ENCODE measurements around the gene MAPK10. TPM values are rescaled to one million over a fixed set of nuclear protein-coding genes. Genes with fewer than 3 reads are reported as not detected.
"Not testable (repeated sequence)": the region's sequence is repeated elsewhere in the genome, so short reads cannot be mapped to it uniquely, and the experiment has no call there.

MAPK10 gene
- total RNA-seq, 1 experiment from 2014 or later: 6.8 TPM

DNA sequence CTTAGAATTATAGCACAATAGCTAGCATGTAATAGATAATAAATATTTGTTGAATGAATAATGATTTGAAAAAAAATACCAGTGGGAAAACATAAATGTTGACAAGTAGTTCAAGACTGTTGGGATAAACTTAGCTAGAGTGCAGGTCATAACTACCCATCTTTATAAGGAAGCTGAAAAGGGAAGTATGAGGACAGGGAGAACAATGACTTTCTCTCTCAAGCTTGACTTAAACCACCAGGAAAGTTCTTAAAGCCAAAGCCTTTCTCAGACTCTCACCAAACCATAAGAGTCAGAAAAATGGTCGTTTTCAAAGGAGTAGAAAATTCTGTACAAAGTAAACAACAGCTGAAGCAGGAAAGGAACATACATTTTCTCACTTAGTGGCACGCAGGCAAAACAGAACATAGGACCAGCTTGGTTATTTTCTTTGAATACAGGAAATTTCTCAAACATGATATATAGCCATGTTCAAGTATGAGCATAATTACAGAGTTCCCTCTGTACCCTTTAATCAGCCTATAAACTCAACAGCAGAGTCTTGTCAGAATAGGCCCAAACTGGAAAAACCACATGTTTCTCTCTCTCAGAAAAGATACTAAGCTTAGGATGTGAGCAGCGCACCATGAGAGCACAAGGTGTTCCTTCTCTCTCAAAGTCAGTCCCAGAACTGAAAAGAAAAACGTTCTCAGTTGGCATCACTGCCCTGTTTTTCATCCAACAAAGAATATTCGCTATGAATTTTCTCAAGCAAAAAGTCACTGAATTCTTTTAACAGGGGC lies 28.7 kb downstream of the MAPK10 start:
- Histone ChIP-seq H3K4me3 (ENCODE audit: low read depth, low read length, poor library complexity, severe bottlenecking) (no peak overlapping the region), H3K27ac (ENCODE audit: low read depth, low read length, poor library complexity, severe bottlenecking) (no peak overlapping the region), H3K9me3 (ENCODE audit: low read depth, low read length, poor library complexity, severe bottlenecking) (no peaks in the 10 kb centered on the region), H3K27me3 (replicated peaks; ENCODE audit: insufficient read depth, low read depth, low read length, poor library complexity) (no peaks in the 10 kb centered on the region), H3K4me1 (ENCODE audit: insufficient read depth, low read length, poor library complexity, severe bottlenecking) (no peaks in the 10 kb centered on the region), H3K36me3 (ENCODE audit: insufficient read depth, low read length, poor library complexity, severe bottlenecking) (no peaks in the 10 kb centered on the region)
- ChIA-PET CTCF (no interaction called here), POLR2A (ENCODE audit: low non-redundant PET) (no interaction called here)
- intact Hi-C loops (cut with micrococcal nuclease; ENCODE audit: unreplicated experiment): no loop called here
- TF ChIP-seq, protein P1, sequence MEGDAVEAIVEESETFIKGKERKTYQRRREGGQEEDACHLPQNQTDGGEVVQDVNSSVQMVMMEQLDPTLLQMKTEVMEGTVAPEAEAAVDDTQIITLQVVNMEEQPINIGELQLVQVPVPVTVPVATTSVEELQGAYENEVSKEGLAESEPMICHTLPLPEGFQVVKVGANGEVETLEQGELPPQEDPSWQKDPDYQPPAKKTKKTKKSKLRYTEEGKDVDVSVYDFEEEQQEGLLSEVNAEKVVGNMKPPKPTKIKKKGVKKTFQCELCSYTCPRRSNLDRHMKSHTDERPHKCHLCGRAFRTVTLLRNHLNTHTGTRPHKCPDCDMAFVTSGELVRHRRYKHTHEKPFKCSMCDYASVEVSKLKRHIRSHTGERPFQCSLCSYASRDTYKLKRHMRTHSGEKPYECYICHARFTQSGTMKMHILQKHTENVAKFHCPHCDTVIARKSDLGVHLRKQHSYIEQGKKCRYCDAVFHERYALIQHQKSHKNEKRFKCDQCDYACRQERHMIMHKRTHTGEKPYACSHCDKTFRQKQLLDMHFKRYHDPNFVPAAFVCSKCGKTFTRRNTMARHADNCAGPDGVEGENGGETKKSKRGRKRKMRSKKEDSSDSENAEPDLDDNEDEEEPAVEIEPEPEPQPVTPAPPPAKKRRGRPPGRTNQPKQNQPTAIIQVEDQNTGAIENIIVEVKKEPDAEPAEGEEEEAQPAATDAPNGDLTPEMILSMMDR (conservative IDR thresholded peaks at IDR 0.05; ENCODE audit: low read depth, low read length): no peak
- DNase-seq (ENCODE audit: low spot score): no peak
- no TSS peak for BruUV-seq (replicated peaks)

DNA sequence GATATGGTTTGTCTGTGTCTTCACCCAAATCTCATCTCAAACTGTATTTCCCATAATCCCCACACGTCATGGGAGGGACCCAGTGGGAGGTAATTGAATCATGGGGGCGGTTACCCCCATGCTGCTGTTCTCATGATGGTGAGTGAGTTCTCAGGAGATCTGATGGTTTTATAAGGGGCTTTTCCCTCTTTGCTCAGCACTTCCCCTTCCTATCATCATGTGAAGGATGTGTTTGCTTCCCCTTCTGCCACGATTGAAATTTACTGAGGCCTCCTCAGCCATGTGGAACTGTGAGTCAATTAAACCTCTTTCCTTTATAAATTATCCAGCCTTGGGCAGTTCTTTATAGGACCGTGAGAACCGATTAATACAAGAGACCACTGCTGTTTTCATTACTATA lies 29.4 kb downstream of the MAPK10 start:
- POLR2A ChIA-PET (ENCODE audit: low non-redundant PET); H3K4me3 ChIP-seq (ENCODE audit: low read depth, low read length, poor library complexity, severe bottlenecking); CTCF ChIA-PET; H3K9me3 ChIP-seq (ENCODE audit: low read depth, low read length, poor library complexity, severe bottlenecking); BruUV-seq (replicated peaks); H3K4me1 ChIP-seq (ENCODE audit: insufficient read depth, low read length, poor library complexity, severe bottlenecking); intact Hi-C loops (cut with micrococcal nuclease; ENCODE audit: unreplicated experiment); H3K27ac ChIP-seq (ENCODE audit: low read depth, low read length, poor library complexity, severe bottlenecking); H3K36me3 ChIP-seq (ENCODE audit: insufficient read depth, low read length, poor library complexity, severe bottlenecking); H3K27me3 ChIP-seq (replicated peaks; ENCODE audit: insufficient read depth, low read depth, low read length, poor library complexity); DNase-seq (ENCODE audit: low spot score): not testable (repeated sequence)

DNA sequence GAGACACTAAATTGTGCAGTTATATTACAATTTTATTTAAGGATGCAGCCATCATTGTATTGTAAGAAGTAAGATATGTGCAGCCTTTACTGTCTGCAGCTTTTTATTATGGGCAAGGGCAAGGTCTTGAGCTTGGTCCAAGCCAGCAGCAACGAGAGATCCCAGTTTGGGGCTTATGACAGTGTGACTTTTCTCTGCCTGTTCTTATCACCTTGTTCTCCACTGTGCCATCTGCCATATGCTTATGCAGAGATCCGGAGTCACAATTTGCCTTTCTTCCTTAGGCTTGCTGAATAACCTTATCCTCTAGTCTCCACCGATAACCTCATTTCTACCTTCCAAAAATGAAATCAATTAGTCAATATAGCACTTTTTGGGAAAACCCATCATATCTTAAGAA lies 30.4 kb downstream of the MAPK10 start:
- intact Hi-C loops (cut with micrococcal nuclease; ENCODE audit: unreplicated experiment): no loop called here
- no TSS peak for BruUV-seq (replicated peaks)
- POLR2A ChIA-PET (ENCODE audit: low non-redundant PET): no interaction called here

DNA sequence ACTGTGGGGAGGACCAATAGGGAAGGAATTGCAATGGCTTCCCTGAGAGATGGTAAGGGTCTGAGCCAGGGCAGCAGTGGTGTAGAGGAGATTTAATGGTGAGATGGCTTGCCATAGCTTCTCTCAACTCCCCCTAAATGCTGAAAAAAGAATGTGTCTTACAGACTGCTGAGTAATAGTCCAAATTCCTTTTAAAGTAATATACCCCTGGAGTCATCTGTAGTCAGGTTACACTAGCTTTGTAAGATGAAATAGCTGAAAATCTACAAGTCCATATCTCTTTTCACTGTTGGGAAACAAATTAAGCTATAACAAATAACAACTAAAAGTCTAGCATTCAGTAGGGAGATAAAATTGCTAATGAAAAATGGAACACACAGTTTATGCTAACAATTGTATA lies 33.5 kb downstream of the MAPK10 start:
- Histone ChIP-seq H3K4me3 (ENCODE audit: low read depth, low read length, poor library complexity, severe bottlenecking) (no peak overlapping the region), H3K27ac (ENCODE audit: low read depth, low read length, poor library complexity, severe bottlenecking) (no peak overlapping the region), H3K36me3 (ENCODE audit: insufficient read depth, low read length, poor library complexity, severe bottlenecking) (no peaks in the 10 kb centered on the region), H3K9me3 (ENCODE audit: low read depth, low read length, poor library complexity, severe bottlenecking) (no peaks in the 10 kb centered on the region), H3K4me1 (ENCODE audit: insufficient read depth, low read length, poor library complexity, severe bottlenecking) (no peaks in the 10 kb centered on the region), H3K27me3 (replicated peaks; ENCODE audit: insufficient read depth, low read depth, low read length, poor library complexity) (no peaks in the 10 kb centered on the region)
- ChIA-PET POLR2A (ENCODE audit: low non-redundant PET) (no interaction called here), CTCF (no interaction called here)
- no peak for DNase-seq (ENCODE audit: low spot score)
- intact Hi-C loops (cut with micrococcal nuclease; ENCODE audit: unreplicated experiment): no loop called here
- BruUV-seq (replicated peaks): no TSS peak
- TF ChIP-seq, protein P1 (conservative IDR thresholded peaks at IDR 0.05; ENCODE audit: low read depth, low read length): no peak
- TF ChIP-seq EZH2 (IDR thresholded peaks at IDR 0.05; ENCODE audit: borderline replicate concordance, low read depth, low read length, poor library complexity, severe bottlenecking): no peak

More for the DNA sequence above, 30.4 kb downstream of the MAPK10 start:
- Histone ChIP-seq H3K36me3 (ENCODE audit: insufficient read depth, low read length, poor library complexity, severe bottlenecking) (no peaks in the 10 kb centered on the region), H3K27ac (ENCODE audit: low read depth, low read length, poor library complexity, severe bottlenecking) (no peak overlapping the region), H3K4me3 (ENCODE audit: low read depth, low read length, poor library complexity, severe bottlenecking) (no peak overlapping the region), H3K9me3 (ENCODE audit: low read depth, low read length, poor library complexity, severe bottlenecking) (no peaks in the 10 kb centered on the region), H3K27me3 (replicated peaks; ENCODE audit: insufficient read depth, low read depth, low read length, poor library complexity) (no peaks in the 10 kb centered on the region), H3K4me1 (ENCODE audit: insufficient read depth, low read length, poor library complexity, severe bottlenecking) (no peaks in the 10 kb centered on the region)
- TF ChIP-seq EZH2 (IDR thresholded peaks at IDR 0.05; ENCODE audit: borderline replicate concordance, low read depth, low read length, poor library complexity, severe bottlenecking): no peak
- TF ChIP-seq, protein P1 (conservative IDR thresholded peaks at IDR 0.05; ENCODE audit: low read depth, low read length): no peak
- DNase-seq (ENCODE audit: low spot score): no peak
- CTCF ChIA-PET: no interaction called here
